ENCODE data around the gene PPP1R9B.

PPP1R9B gene

GRCh38 chr17:50123649-50124349 is 26.7 kb downstream of the PPP1R9B start:
- no peak for DNase-seq

- DNase-seq: no peak
Observed at GRCh38 chr17:50122945-50123344, 27.5 kb downstream of the PPP1R9B start.

- DNase-seq: no peak
Observed at GRCh38 chr17:50120475-50121253, 29.8 kb downstream of the PPP1R9B start.

GRCh38 chr17:50118828-50119218 is 31.7 kb downstream of the PPP1R9B start:
- no peak for DNase-seq

- no peak for DNase-seq
Observed at GRCh38 chr17:50118076-50118827, 32.2 kb downstream of the PPP1R9B start.

DNA sequence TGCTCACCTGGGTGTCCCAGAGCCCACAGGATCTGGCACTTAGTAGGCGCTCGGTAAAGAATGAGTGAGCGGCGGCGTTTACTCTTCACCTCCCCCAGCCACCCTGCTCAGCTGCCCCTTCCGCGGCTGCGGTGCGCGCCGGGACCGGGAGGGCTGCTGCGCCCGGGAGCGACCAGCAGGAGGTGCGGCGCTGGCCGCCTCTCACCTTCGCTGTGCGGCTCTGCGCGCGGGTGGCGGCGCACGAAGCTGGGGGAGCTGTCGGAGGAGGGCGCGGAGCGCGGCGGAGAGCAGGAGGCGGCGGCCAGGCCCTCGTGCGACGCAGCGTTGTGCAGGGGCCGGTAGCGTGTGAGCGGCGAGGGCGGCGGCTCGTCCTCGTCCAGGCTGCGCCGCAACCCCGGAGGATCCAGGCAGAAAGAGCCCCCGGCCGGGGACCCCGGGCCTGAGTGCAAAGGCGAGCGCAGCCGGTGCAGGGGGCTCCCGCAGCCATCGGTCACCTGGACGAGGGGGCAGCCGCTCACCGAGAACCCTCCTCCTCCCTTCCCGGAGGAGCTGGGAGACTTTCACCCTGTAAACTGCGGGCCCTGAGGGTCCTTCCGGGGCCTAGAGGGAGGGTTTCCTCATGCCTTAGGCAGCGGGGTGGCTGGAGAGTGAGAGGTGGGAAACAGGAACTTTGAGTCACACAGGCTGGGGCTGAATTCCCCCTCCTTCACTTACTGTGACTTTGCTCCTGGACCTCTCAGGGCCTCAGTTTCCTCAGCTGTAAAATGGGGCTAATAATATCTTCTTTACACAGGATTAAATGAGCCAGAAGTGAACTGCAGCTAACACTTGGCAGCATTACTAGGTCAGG is 33.0 kb downstream of the PPP1R9B start:
- DNase-seq: peak; percentile 48

DNA sequence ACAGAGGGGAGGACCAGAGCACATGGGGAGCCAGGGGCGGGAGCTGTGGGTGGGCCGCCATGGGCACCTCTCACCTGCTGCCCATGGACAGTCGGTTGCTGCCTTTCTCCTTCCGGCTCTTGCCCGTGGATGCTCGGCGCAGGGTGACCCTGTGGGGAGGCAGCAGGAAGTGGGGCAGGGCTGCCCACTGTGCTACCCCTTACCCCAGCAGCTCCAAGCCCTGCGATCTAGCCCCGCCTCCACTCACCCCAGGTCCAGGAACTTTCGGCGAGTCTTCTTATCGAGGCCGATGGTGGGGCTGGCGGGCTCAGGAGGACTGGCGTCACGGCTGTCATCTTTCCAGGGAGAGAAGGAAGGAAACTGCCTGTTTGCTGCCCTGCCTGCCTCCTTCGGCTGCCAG is 34.7 kb downstream of the PPP1R9B start:
- no peak for DNase-seq

GRCh38 chr17:50114849-50115357 is 35.6 kb downstream of the PPP1R9B start:
- no peak for DNase-seq

- DNase-seq: no peak
Observed at GRCh38 chr17:50114401-50114800, 36.1 kb downstream of the PPP1R9B start.

- no peak for DNase-seq
Observed at GRCh38 chr17:50113624-50114320, 36.7 kb downstream of the PPP1R9B start.

DNA sequence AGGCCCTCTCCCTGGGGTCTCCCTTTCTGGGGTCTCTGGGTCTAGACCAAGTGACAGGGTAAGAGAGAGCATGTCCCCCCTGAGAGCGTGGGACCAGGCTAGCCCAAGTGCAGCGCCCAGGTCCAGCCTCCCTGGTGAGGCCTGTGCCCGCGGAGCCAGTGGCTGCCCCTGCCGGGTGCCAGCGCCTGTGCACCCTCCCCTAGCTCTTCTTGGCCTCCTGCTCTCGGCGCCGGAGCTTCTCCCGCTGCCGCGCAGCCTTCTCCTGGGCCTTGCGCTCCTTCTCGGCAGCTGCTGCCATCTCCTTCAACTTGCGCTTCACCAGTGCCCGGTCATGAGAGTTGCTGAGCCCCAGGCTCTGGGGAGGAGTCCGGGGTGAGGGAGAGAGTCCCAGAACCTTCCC is 37.8 kb downstream of the PPP1R9B start:
- no peak for DNase-seq

DNA sequence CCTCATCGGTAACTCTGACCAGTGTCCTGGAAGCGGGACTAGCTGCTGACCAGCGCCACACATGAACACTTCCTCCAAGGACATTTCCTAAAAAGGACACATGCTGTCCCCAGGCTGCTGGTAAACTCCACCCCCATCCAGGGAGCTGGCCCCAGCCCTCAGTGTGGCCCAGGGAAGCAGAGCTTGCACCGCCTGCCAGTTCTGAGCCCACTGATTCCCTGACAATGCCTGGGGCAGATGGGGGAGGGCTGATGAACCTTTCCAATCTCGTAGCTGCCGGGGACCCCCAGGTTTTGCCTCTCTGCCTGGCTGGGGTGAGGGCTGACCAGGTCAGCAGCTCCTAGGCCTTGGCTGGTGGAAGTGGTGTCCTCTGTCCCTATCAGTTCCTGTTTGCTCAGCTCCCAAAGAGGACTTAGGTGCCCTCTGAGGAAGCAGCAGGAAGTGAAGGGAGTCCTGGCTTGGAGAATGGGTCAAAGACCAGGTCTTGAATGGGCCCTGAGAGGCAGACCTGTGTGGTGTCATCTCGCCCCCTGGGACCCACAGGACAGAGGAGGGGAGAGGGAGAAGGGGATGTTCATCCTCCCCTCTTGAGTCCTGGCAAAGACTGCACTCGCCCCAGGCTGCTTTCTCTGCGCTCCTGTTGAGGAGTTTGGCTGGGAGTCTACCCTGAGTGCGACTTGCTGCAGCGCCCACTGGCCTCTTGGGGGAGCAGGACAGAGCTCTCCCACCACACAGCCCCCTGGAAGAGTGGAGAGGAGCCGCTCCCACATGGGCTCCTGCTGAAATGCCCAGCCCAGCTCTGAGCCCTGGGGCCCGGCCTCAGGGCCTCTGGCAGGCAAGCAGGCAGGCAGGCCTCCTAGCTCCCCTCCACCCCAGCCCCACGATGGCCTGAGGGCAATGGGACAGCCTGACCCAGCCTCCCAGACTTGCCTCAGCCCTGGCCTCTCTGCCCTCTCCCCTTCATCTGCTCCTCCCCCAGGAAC is 38.5 kb downstream of the PPP1R9B start:
- no peak for DNase-seq

DNA sequence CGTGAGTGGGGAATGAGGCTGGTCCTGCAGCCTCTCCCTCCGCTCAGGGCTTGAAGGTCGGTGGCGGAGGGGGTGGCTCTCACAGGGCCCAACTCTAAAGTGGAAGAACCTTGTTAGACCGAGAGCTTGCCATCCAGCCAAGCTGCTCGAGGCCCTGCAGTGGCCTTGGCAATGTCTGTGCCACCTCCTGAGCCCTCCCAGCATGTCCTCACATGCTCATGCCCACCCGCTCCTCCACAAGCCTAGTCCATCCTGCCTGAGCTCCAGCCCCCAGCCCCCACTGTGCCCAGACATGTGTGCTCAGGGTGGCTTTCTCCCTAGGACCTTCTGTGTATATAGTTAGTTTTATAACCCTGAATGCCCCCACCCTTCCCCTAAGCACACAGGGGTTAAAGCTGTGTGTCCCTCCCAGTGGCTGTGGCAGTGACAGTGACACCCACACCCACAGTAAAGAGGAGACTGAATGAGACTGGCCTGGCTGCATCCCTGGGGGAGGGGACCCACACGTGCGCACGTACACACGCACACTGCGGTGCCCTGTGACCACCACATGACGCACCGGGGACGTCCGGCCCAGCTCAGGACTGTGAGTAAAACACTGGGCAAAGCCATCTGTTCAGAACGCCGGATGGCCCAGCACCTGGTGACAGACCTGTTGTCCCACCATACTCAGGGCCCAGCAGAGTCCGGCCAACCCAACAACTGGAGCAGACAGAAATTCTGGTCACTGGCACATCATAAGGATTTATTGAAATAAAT is 39.7 kb downstream of the PPP1R9B start:
- no peak for DNase-seq

GRCh38 chr17:50109785-50110184 is 40.7 kb downstream of the PPP1R9B start:
- no peak for DNase-seq

- no peak for DNase-seq
Observed at GRCh38 chr17:50109207-50109606, 41.3 kb downstream of the PPP1R9B start.

- no peak for DNase-seq
Observed at GRCh38 chr17:50108556-50108955, 41.9 kb downstream of the PPP1R9B start.

- no peak for DNase-seq
Observed at GRCh38 chr17:50107790-50108414, 42.6 kb downstream of the PPP1R9B start.

DNA sequence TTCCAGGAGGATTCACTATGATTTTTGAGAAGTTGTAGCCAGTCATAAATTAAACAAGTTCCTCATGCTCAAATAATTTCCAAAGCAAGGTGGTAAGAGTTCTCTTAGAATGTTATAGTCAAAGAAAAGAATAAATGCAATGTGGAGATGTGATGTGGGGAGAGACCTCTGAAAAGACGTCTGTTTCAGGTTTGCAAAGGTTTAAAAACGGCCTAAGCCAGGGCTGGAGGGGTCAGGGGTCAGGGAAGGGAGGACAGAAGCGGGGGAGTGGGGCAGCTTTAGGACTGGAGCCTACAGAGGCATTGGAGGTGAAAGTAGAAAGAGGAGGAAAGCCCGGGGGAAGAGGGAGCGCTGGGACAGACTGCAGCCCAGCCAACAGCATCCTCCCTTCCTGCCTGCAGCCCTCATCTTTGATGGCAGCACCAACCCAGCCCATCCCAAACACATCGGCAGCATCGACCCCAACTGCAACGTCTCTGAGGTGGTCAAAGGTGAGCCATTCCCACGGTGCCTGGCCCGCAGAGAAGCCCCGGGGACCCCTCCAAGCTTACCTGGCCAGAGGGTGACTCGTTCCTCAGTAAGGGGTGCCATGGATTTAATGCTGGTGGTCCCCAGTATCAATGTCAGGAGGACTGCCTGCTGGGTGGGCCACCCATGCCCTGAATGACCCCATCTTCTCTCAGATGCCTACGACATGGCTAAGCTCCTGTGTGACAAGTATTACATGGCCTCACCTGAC is 43.9 kb downstream of the PPP1R9B start:
- no peak for DNase-seq

DNA sequence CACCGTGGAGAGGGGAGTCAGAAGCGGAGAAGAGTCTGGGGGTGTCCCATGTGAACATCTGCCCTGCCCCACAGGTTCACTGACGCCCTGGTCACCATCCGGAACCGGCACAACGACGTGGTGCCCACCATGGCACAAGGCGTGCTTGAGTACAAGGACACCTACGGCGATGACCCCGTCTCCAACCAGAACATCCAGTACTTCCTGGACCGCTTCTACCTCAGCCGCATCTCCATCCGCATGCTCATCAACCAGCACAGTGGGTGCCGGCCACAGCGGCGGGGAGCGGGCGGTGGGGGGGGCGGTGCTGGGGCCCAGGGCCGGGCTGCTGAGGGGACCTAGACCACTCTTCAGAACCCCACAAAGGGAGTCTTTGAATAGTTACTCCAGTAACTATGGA is 44.7 kb downstream of the PPP1R9B start:
- no peak for DNase-seq

All from T-helper 9 cell (primary cell).